ENCODE measurements around the gene ATP6V0E1.
A peak's percentile ranks its signal among the peaks of the same experiment; 100 is the strongest.

ATP6V0E1 gene

GRCh38 chr5:172990776-172991175, 7.2 kb downstream of the ATP6V0E1 start:
- TF ChIP-seq JUND (IDR thresholded peaks at IDR 0.05; ENCODE audit: low read depth): no peak
- in situ Hi-C loops (cut with HindIII; ENCODE audit: low pct_unique_long_range_greater_than_20kb, low sequenced_read_pairs): no loop called here
- DNase-seq (ENCODE audit: low read depth in 1 of 2, low spot score in 1 of 2): no peak

DNA sequence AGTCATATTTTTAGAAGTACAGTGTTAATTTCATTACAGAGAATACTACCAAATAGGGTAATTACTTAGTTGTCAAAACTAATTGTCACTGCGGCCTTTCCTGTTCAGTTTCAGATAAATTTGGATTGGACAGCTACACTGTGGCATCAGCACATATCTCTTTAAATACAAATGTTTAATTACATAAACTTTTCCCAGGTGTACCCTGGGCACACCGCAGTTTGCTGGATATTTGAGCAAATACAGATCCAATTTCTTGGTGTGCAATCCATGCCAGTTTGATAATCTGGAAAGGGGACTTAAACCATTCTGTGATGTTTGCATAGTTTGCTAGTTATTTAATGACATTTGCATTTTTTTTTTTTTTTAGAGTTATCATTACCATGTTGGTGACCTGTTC, 10.8 kb downstream of the ATP6V0E1 start:
- TF ChIP-seq JUND (IDR thresholded peaks at IDR 0.05; ENCODE audit: low read depth): no peak
- no peak for DNase-seq (ENCODE audit: low read depth in 1 of 2, low spot score in 1 of 2)
- in situ Hi-C loops (cut with HindIII; ENCODE audit: low pct_unique_long_range_greater_than_20kb, low sequenced_read_pairs): no loop called here

DNA sequence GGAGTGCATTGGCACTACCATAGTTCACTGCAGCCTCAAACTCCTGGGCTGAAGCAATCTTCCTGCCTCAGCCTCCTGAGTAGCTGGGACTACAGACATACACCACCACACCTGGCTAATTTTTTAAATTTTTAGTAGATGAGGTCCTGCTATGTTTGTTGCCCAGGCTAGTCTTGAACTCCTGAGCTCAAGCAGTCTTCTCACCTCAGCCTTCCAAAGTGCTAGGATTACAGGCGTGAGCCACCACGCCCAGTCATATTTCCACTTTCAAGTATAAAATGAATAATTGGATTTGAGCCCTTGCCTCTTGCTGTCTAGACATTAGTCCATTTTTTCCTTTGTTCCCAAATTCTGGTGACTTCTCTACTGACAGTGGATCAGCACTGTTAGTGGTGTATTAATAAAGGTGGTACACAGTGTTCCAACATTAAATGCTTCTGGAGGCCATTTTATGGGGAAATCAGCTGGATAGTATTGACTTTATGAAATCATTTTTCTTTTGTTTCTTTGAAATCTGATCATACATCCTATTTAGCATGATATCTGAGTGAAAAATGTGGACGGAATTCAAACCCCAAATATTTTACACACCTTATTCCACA, 15.9 kb downstream of the ATP6V0E1 start:
- TF ChIP-seq JUND (IDR thresholded peaks at IDR 0.05; ENCODE audit: low read depth): no peak
- in situ Hi-C loops (cut with HindIII; ENCODE audit: low pct_unique_long_range_greater_than_20kb, low sequenced_read_pairs): no loop called here
- DNase-seq (ENCODE audit: low read depth in 1 of 2, low spot score in 1 of 2): no peak

DNA sequence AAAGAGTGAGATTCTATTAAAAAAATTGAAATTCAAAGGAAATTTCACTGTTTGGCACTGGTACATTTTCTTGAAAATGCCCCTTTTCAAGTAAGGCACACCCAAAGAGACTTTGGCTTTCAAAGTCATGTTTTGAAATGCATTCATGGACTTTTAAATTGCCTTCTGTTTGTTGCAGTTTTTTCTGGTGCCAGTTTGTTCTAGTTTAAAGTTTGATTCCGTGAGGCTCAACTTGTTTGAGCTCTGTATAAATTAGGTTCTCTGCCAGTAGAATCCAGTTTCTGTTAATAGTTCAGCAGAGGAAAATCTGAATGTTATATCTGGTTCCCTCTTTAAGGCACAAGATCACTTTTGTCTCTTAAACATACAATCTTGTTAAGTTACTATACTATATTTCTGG, 16.4 kb downstream of the ATP6V0E1 start:
- in situ Hi-C loops (cut with HindIII; ENCODE audit: low pct_unique_long_range_greater_than_20kb, low sequenced_read_pairs): no loop called here
- no peak for TF ChIP-seq JUND (IDR thresholded peaks at IDR 0.05; ENCODE audit: low read depth)
- no peak for DNase-seq (ENCODE audit: low read depth in 1 of 2, low spot score in 1 of 2)

DNA sequence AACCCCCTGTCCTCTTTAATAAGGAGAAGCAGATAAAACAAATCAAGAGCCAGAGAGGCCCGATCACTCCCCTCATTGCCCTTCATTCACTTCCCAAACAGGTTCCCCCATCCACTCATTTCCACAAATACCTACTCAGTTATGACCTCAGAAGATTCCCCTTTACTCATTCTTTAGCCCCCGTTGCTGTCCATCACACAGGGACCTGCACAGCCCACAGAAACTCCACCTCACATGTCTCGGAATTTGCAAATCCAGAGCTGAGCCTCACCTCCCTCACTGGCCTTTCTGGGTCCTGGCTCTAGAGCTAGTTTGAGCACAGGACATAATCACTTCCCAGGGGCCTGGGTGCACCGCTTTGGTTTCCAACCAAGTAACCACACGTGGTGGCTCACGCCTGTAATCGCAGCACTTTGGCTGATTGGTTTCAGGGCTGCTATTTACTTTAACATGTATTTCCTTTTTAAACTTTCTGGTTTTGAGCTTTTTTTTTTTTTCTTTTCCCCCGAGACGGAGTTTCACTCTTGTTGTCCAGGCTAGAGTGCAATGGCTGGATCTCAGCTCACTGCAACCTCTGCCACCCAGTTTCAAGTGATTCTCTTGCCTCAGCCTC, 17.8 kb downstream of the ATP6V0E1 start:
- no peak for DNase-seq (ENCODE audit: low read depth in 1 of 2, low spot score in 1 of 2)
- no peak for TF ChIP-seq JUND (IDR thresholded peaks at IDR 0.05; ENCODE audit: low read depth)
- in situ Hi-C loops (cut with HindIII; ENCODE audit: low pct_unique_long_range_greater_than_20kb, low sequenced_read_pairs): no loop called here

DNA sequence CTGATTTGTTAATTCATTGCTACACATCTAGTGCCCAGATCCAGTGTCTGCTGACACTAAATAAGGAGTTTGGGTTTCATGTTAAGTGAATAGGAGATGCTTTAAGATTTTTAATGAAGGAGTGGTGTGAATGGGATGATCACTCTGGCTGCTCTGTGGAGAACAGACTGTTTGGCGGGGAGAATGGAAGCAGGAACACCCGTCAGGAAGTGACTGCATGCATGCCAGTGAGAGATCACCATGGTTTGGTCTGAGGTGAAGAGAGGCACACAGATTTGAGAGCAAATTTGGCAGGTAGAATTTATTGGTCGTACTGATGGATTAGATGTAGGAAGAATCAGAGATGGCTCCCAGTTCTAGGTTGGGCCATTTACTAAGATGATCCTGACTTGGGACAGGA, 19.8 kb downstream of the ATP6V0E1 start:
- DNase-seq (ENCODE audit: low read depth in 1 of 2, low spot score in 1 of 2): no peak
- in situ Hi-C loops (cut with HindIII; ENCODE audit: low pct_unique_long_range_greater_than_20kb, low sequenced_read_pairs): no loop called here
- no peak for TF ChIP-seq JUND (IDR thresholded peaks at IDR 0.05; ENCODE audit: low read depth)

- TF ChIP-seq JUND (IDR thresholded peaks at IDR 0.05; ENCODE audit: low read depth): no peak
- no peak for DNase-seq (ENCODE audit: low read depth in 1 of 2, low spot score in 1 of 2)
- in situ Hi-C loops (cut with HindIII; ENCODE audit: low pct_unique_long_range_greater_than_20kb, low sequenced_read_pairs): no loop called here
These were observed 20.4 kb downstream of the ATP6V0E1 start for GRCh38 chr5:173004013-173004412.

DNA sequence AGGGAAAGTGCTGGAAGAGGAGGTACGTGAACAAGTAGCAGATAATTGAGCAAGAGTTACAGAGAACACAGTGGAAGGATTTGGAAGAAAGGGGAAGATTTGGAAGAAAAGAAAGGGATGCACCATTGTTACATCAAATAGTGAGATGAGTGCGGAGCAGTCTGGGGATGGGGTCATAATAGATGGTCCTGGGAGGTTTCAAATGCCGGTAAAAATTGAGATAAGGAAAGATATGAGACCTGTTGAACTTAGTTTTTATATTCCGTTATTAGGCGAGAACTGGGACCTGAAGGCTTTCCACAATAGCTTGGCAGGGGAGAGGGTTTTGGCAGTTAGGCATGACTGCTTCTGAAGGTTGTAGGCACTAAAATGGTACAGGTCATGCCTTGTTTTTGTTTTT, 20.9 kb downstream of the ATP6V0E1 start:
- in situ Hi-C loops (cut with HindIII; ENCODE audit: low pct_unique_long_range_greater_than_20kb, low sequenced_read_pairs): no loop called here
- DNase-seq (ENCODE audit: low read depth in 1 of 2, low spot score in 1 of 2): no peak
- TF ChIP-seq JUND (IDR thresholded peaks at IDR 0.05; ENCODE audit: low read depth): no peak

- in situ Hi-C loops (cut with HindIII; ENCODE audit: low pct_unique_long_range_greater_than_20kb, low sequenced_read_pairs): no loop called here
- no peak for TF ChIP-seq JUND (IDR thresholded peaks at IDR 0.05; ENCODE audit: low read depth)
These were observed 26.4 kb downstream of the ATP6V0E1 start for GRCh38 chr5:173010021-173010420.

GRCh38 chr5:173010547-173011464, 27.2 kb downstream of the ATP6V0E1 start:
- in situ Hi-C loops (cut with HindIII; ENCODE audit: low pct_unique_long_range_greater_than_20kb, low sequenced_read_pairs): no loop called here
- DNase-seq (ENCODE audit: low read depth in 1 of 2, low spot score in 1 of 2): peak; percentile 44 to 83
- TF ChIP-seq JUND (IDR thresholded peaks at IDR 0.05; ENCODE audit: low read depth): no peak

More at GRCh38 chr5:173010021-173010420, 26.4 kb downstream of the ATP6V0E1 start:
- DNase-seq (ENCODE audit: low read depth in 1 of 2, low spot score in 1 of 2): no peak

GRCh38 chr5:173011566-173011965, 28.0 kb downstream of the ATP6V0E1 start:
- in situ Hi-C loops (cut with HindIII; ENCODE audit: low pct_unique_long_range_greater_than_20kb, low sequenced_read_pairs): no loop called here
- no peak; the same call in 1 of the 2 replicates for TF ChIP-seq JUND (IDR thresholded peaks at IDR 0.05; ENCODE audit: low read depth)
- peak in 1 of 2 experiments; percentile 72 for DNase-seq (ENCODE audit: low read depth in 1 of 2, low spot score in 1 of 2)

DNA sequence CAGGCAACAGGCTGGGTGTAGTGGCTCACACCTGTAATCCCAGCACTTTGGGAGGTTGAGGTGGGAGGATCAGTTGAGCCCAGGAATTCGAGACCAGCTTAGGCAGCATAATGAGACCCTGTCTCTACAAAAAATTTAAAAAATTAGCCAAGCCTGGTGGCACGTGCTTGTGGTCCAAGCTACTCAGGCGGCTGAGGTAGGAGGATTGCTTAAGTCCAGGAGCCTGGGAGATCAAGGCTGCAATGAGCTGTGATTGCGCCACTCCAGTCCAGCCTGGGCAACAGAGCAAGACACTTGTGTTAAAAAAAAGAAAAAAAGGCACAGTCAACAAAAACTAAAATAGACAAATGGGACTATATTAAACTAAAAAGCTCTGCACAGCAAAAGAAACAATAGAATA, 29.3 kb downstream of the ATP6V0E1 start:
- TF ChIP-seq JUND (IDR thresholded peaks at IDR 0.05; ENCODE audit: low read depth): no peak
- in situ Hi-C loops (cut with HindIII; ENCODE audit: low pct_unique_long_range_greater_than_20kb, low sequenced_read_pairs): no loop called here
- DNase-seq (ENCODE audit: low read depth in 1 of 2, low spot score in 1 of 2): no peak

- in situ Hi-C loops (cut with HindIII; ENCODE audit: low pct_unique_long_range_greater_than_20kb, low sequenced_read_pairs): no loop called here
- no peak for TF ChIP-seq JUND (IDR thresholded peaks at IDR 0.05; ENCODE audit: low read depth)
These were observed 31.1 kb downstream of the ATP6V0E1 start for GRCh38 chr5:173014671-173015070.

More at GRCh38 chr5:173014671-173015070, 31.1 kb downstream of the ATP6V0E1 start:
- DNase-seq (ENCODE audit: low read depth in 1 of 2, low spot score in 1 of 2): no peak

Measured in T47D (cell line).